HG03097 (cell line): ENCODE measurements around the gene CEP68.
"Not testable (repeated sequence)": the region's sequence is repeated elsewhere in the genome, so short reads cannot be mapped to it uniquely, and the experiment has no call there.

Source experiments
- ATAC-seq: cut with Tn5 transposase; IDR thresholded peaks from one replicate; pipeline ENCODE4 v1.9.1; 2021; ENCODE audit not compliant: unreplicated experiment, low FRiP score

Gene CEP68

GRCh38 chr2:65030476-65031332 is 25.5 kb upstream of the CEP68 start:
- no peak for ATAC-seq

DNA sequence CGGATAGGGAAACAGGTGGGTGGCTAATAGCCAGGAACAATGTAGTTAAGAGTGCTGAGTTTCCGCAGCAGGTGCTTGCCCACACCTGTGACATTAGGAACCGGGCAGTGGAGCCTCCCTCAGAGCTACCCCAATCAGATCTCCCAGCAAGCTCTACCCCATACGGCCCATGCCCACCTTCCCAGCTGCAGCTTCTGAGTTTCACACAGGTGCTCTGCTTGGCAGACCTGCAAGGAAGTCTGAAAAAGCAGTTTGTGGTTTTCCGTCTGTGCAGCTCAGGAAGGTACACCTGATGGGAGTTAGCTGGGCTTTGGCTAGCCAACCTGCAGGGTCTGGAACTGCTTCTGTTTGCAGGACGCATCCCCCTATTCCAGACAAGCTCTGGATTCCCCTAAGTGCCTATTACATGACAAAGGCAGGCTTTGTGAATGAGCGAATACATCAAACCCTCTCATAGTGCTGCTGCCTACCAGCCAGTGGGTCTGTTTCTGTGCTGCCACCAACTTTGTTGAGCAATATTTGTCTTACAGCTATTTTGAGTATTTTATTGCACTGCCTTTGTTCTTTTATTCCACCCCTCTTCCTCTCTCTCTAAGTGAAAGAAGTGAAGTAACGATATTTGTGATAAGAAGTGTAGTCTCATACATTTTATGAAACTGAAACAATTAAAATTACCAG is 24.7 kb upstream of the CEP68 start:
- ATAC-seq = no peak

- ATAC-seq = no peak
Observed at GRCh38 chr2:65032019-65032975, 23.9 kb upstream of the CEP68 start.

GRCh38 chr2:65033178-65033577 is 23.0 kb upstream of the CEP68 start:
- no peak for ATAC-seq

DNA sequence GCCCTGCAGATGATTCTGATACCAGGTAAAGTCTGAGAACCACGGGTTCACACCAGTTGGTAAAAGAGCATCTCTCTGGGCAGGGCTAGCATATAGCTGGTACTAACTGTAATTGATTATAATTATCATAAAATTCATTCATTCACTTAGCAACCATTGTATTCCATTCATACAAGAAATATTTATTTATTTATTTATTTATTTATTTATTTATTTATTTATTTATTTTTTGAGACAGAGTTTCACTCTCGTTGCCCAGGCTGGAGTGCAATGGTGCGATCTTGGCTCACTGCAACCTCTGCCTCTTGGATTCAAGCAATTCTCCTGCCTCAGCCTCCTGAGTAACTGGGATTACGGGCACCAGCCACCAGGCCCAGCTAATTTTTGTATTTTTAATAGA is 22.5 kb upstream of the CEP68 start:
- ATAC-seq = not testable (repeated sequence)

DNA sequence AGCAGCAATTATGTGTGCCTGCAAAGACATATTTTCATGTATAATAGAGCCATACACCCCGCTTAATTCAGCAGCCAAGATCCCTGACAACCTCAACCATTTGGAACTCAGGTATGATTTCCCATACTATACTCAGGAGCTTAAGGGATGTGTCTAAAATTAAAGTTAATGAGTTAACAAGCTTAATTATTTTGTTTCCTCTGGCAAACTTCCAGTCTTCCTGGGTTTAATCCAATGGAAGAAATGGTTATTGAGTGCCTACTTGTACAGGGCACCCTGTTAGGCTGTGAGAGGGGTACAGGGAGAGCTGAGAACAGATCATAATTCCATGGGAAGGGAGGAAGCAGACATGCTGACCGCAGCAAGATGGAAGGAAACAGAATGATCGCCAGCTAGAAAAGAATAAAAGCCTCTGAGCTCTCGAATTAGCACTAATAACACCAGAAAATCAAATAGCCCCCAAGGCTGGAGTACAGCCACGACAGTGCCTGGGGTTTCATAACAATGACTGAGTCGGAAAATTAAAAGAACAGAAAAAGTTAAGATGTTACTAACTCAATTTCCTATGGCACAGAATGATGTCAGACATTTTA is 20.8 kb upstream of the CEP68 start:
- ATAC-seq = no peak

DNA sequence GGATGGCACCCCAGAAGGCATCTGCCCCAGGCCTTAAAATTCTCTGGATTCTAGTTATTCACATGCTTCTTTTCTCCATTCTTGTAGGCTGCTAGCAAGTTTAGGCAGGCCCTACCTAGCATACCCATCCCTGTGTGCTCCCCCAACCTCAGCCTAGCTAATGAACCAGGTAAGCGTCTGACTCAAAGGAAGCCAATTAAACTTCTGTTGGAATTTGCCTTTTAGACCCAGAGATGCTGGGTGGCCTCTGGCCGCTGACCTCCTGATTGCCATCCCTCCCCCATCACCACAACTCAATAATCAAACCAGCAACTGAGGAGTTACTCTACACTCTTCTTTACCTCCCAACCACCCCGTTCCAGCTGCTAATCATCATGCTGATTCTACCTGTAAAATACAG is 19.0 kb upstream of the CEP68 start:
- no peak for ATAC-seq

- no peak for ATAC-seq
Observed at GRCh38 chr2:65039640-65040039, 16.6 kb upstream of the CEP68 start.

GRCh38 chr2:65040400-65041261 is 15.6 kb upstream of the CEP68 start:
- ATAC-seq = peak; percentile 62

GRCh38 chr2:65043001-65043400 is 13.2 kb upstream of the CEP68 start:
- no peak for ATAC-seq

GRCh38 chr2:65044097-65044735 is 12.0 kb upstream of the CEP68 start:
- ATAC-seq = no peak

DNA sequence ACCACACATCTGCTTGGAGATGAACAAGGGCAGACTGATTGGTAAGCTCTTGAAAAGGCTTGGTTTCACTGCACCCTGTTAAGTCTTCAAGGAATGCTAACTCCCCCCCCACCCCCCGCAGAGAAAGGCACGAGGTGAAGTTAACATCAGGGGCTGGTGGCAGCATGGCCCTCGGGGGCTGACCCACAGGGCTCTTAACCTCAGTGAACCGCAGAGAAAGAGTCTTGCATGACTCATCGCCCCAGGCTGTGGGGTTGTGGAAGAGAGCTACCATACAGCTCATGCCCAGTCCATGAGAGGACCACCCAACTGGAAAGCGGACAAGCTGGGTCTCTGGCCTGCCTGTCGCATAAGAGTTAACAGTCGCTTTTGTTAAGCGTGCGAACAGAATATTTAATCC is 10.6 kb upstream of the CEP68 start:
- ATAC-seq = no peak

DNA sequence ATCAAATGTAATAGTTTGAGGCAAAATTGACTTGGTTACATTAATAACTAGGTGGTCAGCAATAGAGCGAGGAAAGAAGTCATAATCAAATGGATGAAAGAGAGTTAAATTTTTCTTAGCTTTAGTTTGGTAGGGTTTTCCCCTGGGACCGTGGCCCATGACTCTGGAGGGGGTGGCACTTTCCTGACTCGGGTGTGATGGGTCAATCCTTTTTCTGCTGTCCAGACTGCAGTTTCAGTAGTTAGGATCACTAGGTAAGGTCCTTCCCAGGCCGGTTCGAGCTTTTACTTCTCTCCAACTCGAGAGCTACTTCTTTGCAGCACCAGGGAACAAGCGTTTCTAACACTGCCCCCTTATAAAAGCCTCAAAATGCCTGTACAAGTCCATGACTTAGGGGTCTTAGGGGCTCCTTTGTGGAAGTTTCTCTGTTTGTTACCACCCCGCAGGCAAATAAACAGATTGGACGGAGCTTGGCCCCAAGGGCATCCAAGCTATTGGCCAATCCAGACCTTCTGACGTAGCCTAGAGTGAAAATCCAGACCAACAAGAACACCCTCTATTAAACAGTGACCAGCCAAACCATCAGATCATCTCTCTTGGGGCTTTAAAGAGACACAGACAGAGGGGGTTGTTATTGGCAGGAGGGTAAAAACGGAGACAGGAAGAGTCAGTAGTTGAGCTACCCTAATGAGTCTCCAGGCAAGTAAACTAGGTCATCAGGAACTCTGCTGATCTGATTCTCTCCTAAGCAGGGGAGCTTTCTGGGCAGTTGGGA is 9.4 kb upstream of the CEP68 start:
- no peak for ATAC-seq

DNA sequence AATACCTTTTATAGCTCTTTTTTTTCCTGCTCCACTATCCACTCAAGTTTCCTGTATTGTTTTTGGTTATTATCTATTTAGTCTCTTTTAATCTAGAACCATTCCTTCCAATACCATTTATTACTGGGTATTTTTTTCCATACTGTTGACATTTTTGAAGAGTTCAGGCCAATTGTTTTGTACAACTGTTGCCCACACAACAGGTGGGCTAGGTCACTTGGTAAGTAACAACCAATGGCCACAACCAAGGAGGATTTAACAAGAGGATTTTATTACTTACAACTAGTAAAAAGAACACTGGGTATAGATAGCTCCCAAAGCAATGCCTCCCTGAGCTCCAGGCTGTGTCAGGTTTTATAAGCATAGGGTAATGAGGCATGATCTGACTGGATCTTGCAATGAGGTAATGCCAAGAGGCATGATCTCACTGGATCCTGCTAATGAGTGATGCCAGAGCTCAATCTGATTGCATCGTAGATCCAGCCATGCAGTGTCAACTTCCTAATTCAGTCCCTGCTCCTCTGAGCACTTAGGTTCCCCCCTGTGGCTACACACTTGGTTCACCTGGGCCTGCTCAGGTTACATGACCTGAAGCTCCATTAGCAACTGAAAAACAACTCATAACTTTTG is 7.1 kb upstream of the CEP68 start:
- no peak for ATAC-seq

DNA sequence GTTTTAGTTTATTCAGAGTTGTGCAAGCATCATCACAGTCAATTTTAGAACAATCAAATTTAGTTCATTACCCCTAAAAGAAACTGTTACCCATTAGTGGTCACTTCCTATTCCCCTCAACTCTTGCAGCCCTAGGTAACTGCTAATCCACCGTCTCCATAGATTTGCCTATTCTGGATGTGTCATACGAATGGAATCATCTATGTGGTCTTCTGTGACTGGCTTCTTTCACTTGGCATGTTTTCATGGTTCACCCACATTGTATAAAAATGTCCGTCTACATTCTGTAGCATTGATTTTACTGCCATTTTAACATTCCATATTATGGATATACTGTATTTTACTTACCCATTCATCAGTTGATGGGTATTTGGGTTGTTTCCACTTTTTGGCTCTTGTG is 5.3 kb upstream of the CEP68 start:
- ATAC-seq = no peak

GRCh38 chr2:65053199-65053598 is 3.0 kb upstream of the CEP68 start:
- peak; percentile 43 for ATAC-seq

DNA sequence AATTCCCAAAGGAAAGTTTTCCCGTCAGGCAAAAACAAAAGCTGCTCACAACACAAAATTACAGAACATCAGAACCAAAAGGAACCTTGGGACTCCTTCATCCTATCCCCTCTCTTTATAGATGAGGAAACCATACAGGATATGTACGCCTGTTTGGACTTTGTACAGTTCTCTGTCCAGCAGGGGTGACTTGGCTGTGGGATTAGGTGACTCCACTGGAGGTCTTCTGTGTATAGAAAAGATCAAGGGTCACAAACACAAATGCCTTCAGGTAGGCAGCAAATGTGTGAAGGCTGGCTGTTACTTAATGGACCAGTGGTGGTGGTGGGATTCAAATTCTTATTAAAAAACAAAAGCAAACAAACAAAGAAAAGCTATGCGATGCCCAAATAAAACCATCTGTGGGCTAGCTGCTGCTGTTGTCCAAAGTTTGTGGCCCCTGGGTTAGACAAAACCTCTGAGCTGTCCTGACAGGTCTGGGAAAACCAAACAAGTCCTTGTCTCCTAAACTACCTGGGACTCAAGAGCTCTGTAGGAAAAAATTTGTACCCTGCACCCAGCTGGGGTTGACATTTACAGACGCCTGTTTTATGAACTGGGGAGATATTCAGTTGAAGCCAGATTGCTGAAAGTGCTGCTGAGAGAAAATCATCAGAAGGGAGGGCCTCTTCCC is 1.3 kb upstream of the CEP68 start:
- ATAC-seq = no peak
